HG03196 (cell line): ENCODE results near the gene MBD3.
A peak's percentile ranks its signal among the peaks of the same experiment; 100 is the strongest.

Experiments
- ATAC-seq: cut with Tn5 transposase; IDR thresholded peaks from one replicate; pipeline ENCODE4 v1.9.1; 2021; ENCODE audit not compliant: unreplicated experiment

MBD3 gene

GRCh38 chr19:1601613-1602064 lies 9.0 kb upstream of the MBD3 start:
- ATAC-seq, result no peak

- ATAC-seq, result no peak
Observed at GRCh38 chr19:1599460-1599846, 6.8 kb upstream of the MBD3 start.

GRCh38 chr19:1598777-1599459 lies 6.3 kb upstream of the MBD3 start:
- ATAC-seq, result no peak

- no peak for ATAC-seq
Observed at GRCh38 chr19:1593501-1593772, 772 bp upstream of the MBD3 start.

- ATAC-seq, result peak; percentile 62
Observed at GRCh38 chr19:1592024-1592754, 476 bp downstream of the MBD3 start.

- ATAC-seq, result peak; percentile 2
Observed at GRCh38 chr19:1591421-1592023, 1.1 kb downstream of the MBD3 start.

- no peak for ATAC-seq
Observed at GRCh38 chr19:1590641-1591397, 1.8 kb downstream of the MBD3 start.

GRCh38 chr19:1587872-1588271 lies 4.8 kb downstream of the MBD3 start:
- ATAC-seq, result no peak

- ATAC-seq, result no peak
Observed at GRCh38 chr19:1585243-1585580, 7.5 kb downstream of the MBD3 start.

GRCh38 chr19:1584500-1585242 lies 8.0 kb downstream of the MBD3 start:
- ATAC-seq, result no peak

- no peak for ATAC-seq
Observed at GRCh38 chr19:1582201-1582600, 10.5 kb downstream of the MBD3 start.

- no peak for ATAC-seq
Observed at GRCh38 chr19:1580957-1581356, 11.7 kb downstream of the MBD3 start.

- ATAC-seq, result no peak
Observed at GRCh38 chr19:1580382-1580781, 12.3 kb downstream of the MBD3 start.

- no peak for ATAC-seq
Observed at GRCh38 chr19:1579222-1579621, 13.4 kb downstream of the MBD3 start.

GRCh38 chr19:1577929-1578618 lies 14.6 kb downstream of the MBD3 start:
- no peak for ATAC-seq

GRCh38 chr19:1577090-1577928 lies 15.4 kb downstream of the MBD3 start:
- no peak for ATAC-seq

- ATAC-seq, result no peak
Observed at GRCh38 chr19:1576242-1577089, 16.2 kb downstream of the MBD3 start.

GRCh38 chr19:1575323-1576241 lies 17.1 kb downstream of the MBD3 start:
- no peak for ATAC-seq
